ENCODE data around the gene FRMD8.

GRCh38 chr11:65390099-65390941 is 3.9 kb downstream of the FRMD8 start:
- TF ChIP-seq EZH2 (IDR thresholded peaks at IDR 0.05; ENCODE audit: borderline replicate concordance, low read depth, low read length, poor library complexity, severe bottlenecking) (no peak), CTCF (conservative IDR thresholded peaks at IDR 0.05; ENCODE audit: low read depth, low read length) (no peak)

All from A673 (cell line).